H1 (cell line): ENCODE data around the gene MMP20. TPM values are rescaled to one million over a fixed set of nuclear protein-coding genes. Genes with fewer than 3 reads are reported as not detected.

Source experiments
- CTCF ChIA-PET: fragments of 300-600 bp; sonication (Branson Sonifier 250); formaldehyde crosslinking; loops from one replicate; lab custom pipeline; 2021; ENCODE audit not compliant: partially characterized antibody; lab: Charles Lee
- POLR2A ChIA-PET: fragments of 300-600 bp; sonication (Branson Sonifier 250); formaldehyde crosslinking; loops from one replicate; lab custom pipeline; 2021; ENCODE audit warnings: inconsistent platforms; ENCODE audit not compliant: partially characterized antibody; lab: Charles Lee
- DNase-seq, 2 experiments: peaks; one replicate each; pipeline versions ENCODE4 v3.0.0 to v3.0.0-alpha.2; 2010 to 2022; ENCODE audit warnings: low spot score in 2 of 2, low read depth in 1 of 2, mixed read lengths in 1 of 2
- FAIRE-seq: peaks from 2 replicates; lab custom pipeline; 2011; peaks lifted over from hg19 to GRCh38; lab: Jason Lieb, UNC
- H2AFZ ChIP-seq: 2 replicates; pipeline ENCODE4 v1.8.1; 2012; ENCODE audit warnings: low read length, inconsistent platforms
- H2AK5ac ChIP-seq: 2 replicates; pipeline ENCODE4 v1.6.1; 2013; ENCODE audit warnings: low read depth, low read length
- H2BK120ac ChIP-seq: replicated peaks from 2 replicates; pipeline ENCODE3; 2013; ENCODE audit warnings: low read depth, low read length, inconsistent platforms
- H2BK12ac ChIP-seq: 2 replicates; pipeline ENCODE4 v1.6.1; 2013; ENCODE audit warnings: low read depth, low read length
- H2BK15ac ChIP-seq: 2 replicates; pipeline ENCODE4 v1.6.1; 2013; ENCODE audit warnings: low read length
- H2BK20ac ChIP-seq: 2 replicates; pipeline ENCODE4 v1.6.1; 2013; ENCODE audit warnings: low read length
- H2BK5ac ChIP-seq: 2 replicates; pipeline ENCODE4 v1.6.1; 2013; ENCODE audit warnings: low read depth, low read length
- H3K14ac ChIP-seq: 2 replicates; pipeline ENCODE4 v1.6.1; 2013; ENCODE audit warnings: inconsistent platforms; ENCODE audit not compliant: insufficient read length
- H3K18ac ChIP-seq: 2 replicates; pipeline ENCODE4 v1.6.1; 2013; ENCODE audit warnings: low read length; ENCODE audit errors: extremely low read depth
- H3K23ac ChIP-seq: 2 replicates; pipeline ENCODE4 v1.6.1; 2013; ENCODE audit warnings: inconsistent platforms; ENCODE audit not compliant: insufficient read length
- H3K23me2 ChIP-seq: 2 replicates; pipeline ENCODE4 v1.6.1; 2013; ENCODE audit warnings: low read depth, low read length
- H3K27ac ChIP-seq: 2 replicates; pipeline ENCODE4 v1.6.1; 2011; ENCODE audit warnings: low read depth, low read length, inconsistent platforms
- H3K27me3 ChIP-seq, 4 experiments: replicated peaks in 1 of 4; 1 replicate in 1 of 4; 2 replicates in 3 of 4; pipeline versions ENCODE4 v1.6.1 to v1.8.1; 2011 to 2013; ENCODE audit warnings: low read length in 3 of 4, mild to moderate bottlenecking in 3 of 4, inconsistent platforms in 2 of 4, mixed read lengths in 2 of 4, moderate library complexity in 1 of 4; ENCODE audit not compliant: control insufficient read depth in 3 of 4, insufficient read depth in 3 of 4; ENCODE audit errors: extremely low read depth in 1 of 4
- H3K36me3 ChIP-seq, 4 experiments: 2 replicates each; pipeline versions ENCODE4 v1.6.1 to v1.8.1; 2011 to 2013; ENCODE audit warnings: mild to moderate bottlenecking in 4 of 4, low read length in 3 of 4, moderate library complexity in 2 of 4, control low read depth in 1 of 4, inconsistent platforms in 1 of 4; ENCODE audit not compliant: insufficient read depth in 4 of 4, control insufficient read depth in 2 of 4
- H3K4ac ChIP-seq: replicated peaks from 2 replicates; pipeline ENCODE3; 2013; ENCODE audit warnings: low read length, low read depth, mixed read lengths, inconsistent platforms; ENCODE audit not compliant: insufficient read length
- H3K4me1 ChIP-seq, 4 experiments: replicated peaks in 1 of 4; 1 replicate in 1 of 4; 2 replicates in 3 of 4; pipeline versions ENCODE4 v1.6.1 to v1.8.1; 2011 to 2013; ENCODE audit warnings: low read length in 3 of 4, inconsistent platforms in 2 of 4, mixed read lengths in 1 of 4; ENCODE audit not compliant: insufficient read depth in 4 of 4, control insufficient read depth in 3 of 4
- H3K4me2 ChIP-seq, 2 experiments: 2 replicates each; pipeline versions ENCODE4 v1.6.1 to v1.8.1; 2011 to 2013; ENCODE audit warnings: low read depth in 2 of 2, low read length in 2 of 2, control low read depth in 1 of 2, inconsistent platforms in 1 of 2, mild to moderate bottlenecking in 1 of 2; ENCODE audit not compliant: insufficient read depth in 1 of 2
- H3K4me3 ChIP-seq, 4 experiments: fragments of 200-600, 300-600 bp in 1 of 4; sonication (generic), shearing (Covaris generic), sonication (Bioruptor Twin) in 1 of 4; 2 replicates each; pipeline versions ENCODE4 v1.5.1 to v1.8.1; 2011 to 2016; ENCODE audit warnings: low read length in 4 of 4, low read depth in 3 of 4, control low read depth in 2 of 4, inconsistent platforms in 2 of 4, mild to moderate bottlenecking in 2 of 4, mixed read lengths in 1 of 4, moderate library complexity in 1 of 4; ENCODE audit not compliant: insufficient read depth in 2 of 4; ENCODE audit errors: extremely low read depth in 1 of 4
- H3K56ac ChIP-seq: replicated peaks from 2 replicates; pipeline ENCODE3; 2013; ENCODE audit warnings: low read depth, mild to moderate bottlenecking, mixed read lengths, low read length, inconsistent platforms; ENCODE audit not compliant: insufficient read length
- H3K79me1 ChIP-seq: 2 replicates; pipeline ENCODE4 v1.6.1; 2013; ENCODE audit warnings: low read depth, low read length, control low read depth
- H3K79me2 ChIP-seq, 2 experiments: 2 replicates each; pipeline versions ENCODE4 v1.6.1 to v1.8.1; 2012 to 2013; ENCODE audit warnings: low read length in 2 of 2, mild to moderate bottlenecking in 2 of 2, inconsistent platforms in 1 of 2; ENCODE audit not compliant: insufficient read depth in 2 of 2, control insufficient read depth in 1 of 2
- H3K9ac ChIP-seq, 4 experiments: replicated peaks in 1 of 4; 1 replicate in 1 of 4; 2 replicates in 3 of 4; pipeline versions ENCODE4 v1.6.1 to v1.8.1; 2011 to 2013; ENCODE audit warnings: low read depth in 3 of 4, low read length in 3 of 4, control low read depth in 2 of 4, mild to moderate bottlenecking in 2 of 4, moderate library complexity in 2 of 4, inconsistent platforms in 1 of 4; ENCODE audit errors: extremely low read depth in 1 of 4
- H3K9me3 ChIP-seq, 2 experiments: 2 replicates each; pipeline versions ENCODE4 v1.6.1 to v1.8.1; 2012 to 2013; ENCODE audit warnings: mild to moderate bottlenecking in 2 of 2, moderate library complexity in 2 of 2, control low read depth in 1 of 2, inconsistent platforms in 1 of 2, low read depth in 1 of 2, low read length in 1 of 2, mixed read lengths in 1 of 2; ENCODE audit not compliant: insufficient read depth in 2 of 2
- H4K20me1 ChIP-seq, 2 experiments: replicated peaks in 1 of 2; 2 replicates each; pipeline versions ENCODE3 to v1.8.1; 2011 to 2013; ENCODE audit warnings: inconsistent platforms in 2 of 2, low read length in 2 of 2, mild to moderate bottlenecking in 1 of 2; ENCODE audit not compliant: insufficient read depth in 2 of 2, control insufficient read depth in 1 of 2
- H4K5ac ChIP-seq: 2 replicates; pipeline ENCODE4 v1.6.1; 2013; ENCODE audit warnings: low read length, low read depth, mixed read lengths, inconsistent platforms; ENCODE audit not compliant: insufficient read length
- H4K8ac ChIP-seq: 2 replicates; pipeline ENCODE4 v1.8.0; 2013; ENCODE audit warnings: mild to moderate bottlenecking, moderate library complexity, low read length, inconsistent platforms; ENCODE audit not compliant: insufficient read depth; ENCODE audit errors: extremely low read depth
- H4K91ac ChIP-seq: replicated peaks from 2 replicates; pipeline ENCODE3; 2013; ENCODE audit warnings: low read length, mixed read lengths, inconsistent platforms; ENCODE audit not compliant: insufficient read length
- BACH1 ChIP-seq: IDR thresholded peaks from 2 replicates; pipeline ENCODE4 v1.6.1; 2012; ENCODE audit warnings: low read length, improper control_type of control experiment
- BCL11A ChIP-seq, 2 experiments: IDR thresholded peaks; one replicate each; pipeline ENCODE4 v1.6.1; 2011; ENCODE audit warnings: low read depth in 2 of 2, low read length in 2 of 2, mild to moderate bottlenecking in 2 of 2
- JUND ChIP-seq: IDR thresholded peaks from 2 replicates; pipeline ENCODE4 v1.6.1; 2011; ENCODE audit warnings: mild to moderate bottlenecking, improper control_type of control experiment, low read length
- POU5F1 ChIP-seq: IDR thresholded peaks from 2 replicates; pipeline ENCODE4 v1.6.1; 2011; ENCODE audit warnings: low read depth, mild to moderate bottlenecking, low read length, moderate library complexity
- TCF12 ChIP-seq: IDR thresholded peaks from 2 replicates; pipeline ENCODE4 v1.6.1; 2011; ENCODE audit warnings: low read depth, mild to moderate bottlenecking, low read length
- WGBS, 2 experiments: shearing (Covaris generic) in 1 of 2; methylation state at CpG; one replicate each; pipeline versions ENCODE4 v1.1.6 to v1.1.7; 2013 to 2015; ENCODE audit warnings: low lambda C conversion rate in 2 of 2, mixed read lengths in 2 of 2, inconsistent platforms in 1 of 2, low coverage in 1 of 2, missing lambda C conversion rate in 1 of 2; ENCODE audit not compliant: insufficient replicate concordance in 2 of 2, insufficient coverage in 1 of 2, insufficient read length in 1 of 2; ENCODE audit errors: extremely low coverage in 1 of 2, missing lambda C conversion rate in 1 of 2; 5-methylcytosine and 5-hydroxymethylcytosine counted together
- polyA plus RNA-seq, 7 experiments: library from polyadenylated mRNA; depleted of rRNA in 3 of 7; stranded (reverse) in 5 of 7; unstranded in 2 of 7; fragments of >200 nt in 5 of 7; fragments of 200-250 nt in 2 of 7; gene quantifications; 1 replicate in 5 of 7; 2 replicates in 1 of 7; 4 replicates in 1 of 7; pipeline versions ENCODE4 v1.2.1 to v1.2.3, GENCODE V29; 2011 to 2013; ENCODE audit warnings: missing spikeins in 2 of 7, mixed read lengths in 2 of 7
- total RNA-seq: library from RNA; stranded (reverse); fragmentation: NEBNext Ultra II Directional; extraction: Animal tissue kit (Norgen Biotek cat#: 25700); gene quantifications from 2 replicates; pipeline ENCODE4 v1.2.1, GENCODE V29; 2021
- TF ChIP-seq, protein P1 (sequence below): IDR thresholded peaks from 2 replicates; pipeline ENCODE4 v1.6.1; 2012; ENCODE audit warnings: low read length, inconsistent platforms

MMP20 gene
- total and polyA plus RNA-seq, 2 of the 8 experiments (the other 6 are each of a cell fraction or from before 2014, with no cell fraction given): not detected

DNA sequence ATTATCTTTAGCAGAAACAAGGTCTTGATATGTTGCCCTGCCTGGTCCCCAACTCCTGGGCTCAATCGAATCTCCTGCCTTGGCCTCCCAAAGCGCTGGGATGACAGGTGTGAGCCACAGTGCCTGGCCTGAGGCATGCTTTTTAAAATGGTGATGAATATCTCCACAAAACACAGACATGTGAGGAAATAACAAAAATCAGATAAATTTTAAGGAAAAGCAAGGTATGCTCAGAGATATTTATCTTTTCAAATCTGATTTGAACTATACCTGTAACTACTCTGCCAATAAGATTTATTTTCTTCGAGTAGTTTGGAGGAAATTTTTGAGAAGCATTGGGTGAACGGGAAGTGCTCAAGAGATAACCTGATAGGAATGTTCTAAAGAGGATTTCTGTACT is 35.9 kb upstream of the MMP20 start:
- no peak overlapping the region for H2BK20ac ChIP-seq
- no peak for DNase-seq
- no peaks in the 10 kb centered on the region for H4K20me1 ChIP-seq
- no peak overlapping the region for H2BK15ac ChIP-seq
- 92% methylated on average over 4 of the region's 4 CpGs; no CpG with 5 or more reads in 1 of the 2 experiments for WGBS, 2 experiments
- no peaks in the 10 kb centered on the region for H3K9me3 ChIP-seq
- TF ChIP-seq POU5F1 (no peak), JUND (no peak), TCF12 (no peak), BCL11A (IDR thresholded peaks at IDR 0.05; ENCODE audit: low read depth in 2 of 2, low read length in 2 of 2) (no peak), BACH1 (no peak)
- TF ChIP-seq, protein P1, sequence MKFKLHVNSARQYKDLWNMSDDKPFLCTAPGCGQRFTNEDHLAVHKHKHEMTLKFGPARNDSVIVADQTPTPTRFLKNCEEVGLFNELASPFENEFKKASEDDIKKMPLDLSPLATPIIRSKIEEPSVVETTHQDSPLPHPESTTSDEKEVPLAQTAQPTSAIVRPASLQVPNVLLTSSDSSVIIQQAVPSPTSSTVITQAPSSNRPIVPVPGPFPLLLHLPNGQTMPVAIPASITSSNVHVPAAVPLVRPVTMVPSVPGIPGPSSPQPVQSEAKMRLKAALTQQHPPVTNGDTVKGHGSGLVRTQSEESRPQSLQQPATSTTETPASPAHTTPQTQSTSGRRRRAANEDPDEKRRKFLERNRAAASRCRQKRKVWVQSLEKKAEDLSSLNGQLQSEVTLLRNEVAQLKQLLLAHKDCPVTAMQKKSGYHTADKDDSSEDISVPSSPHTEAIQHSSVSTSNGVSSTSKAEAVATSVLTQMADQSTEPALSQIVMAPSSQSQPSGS: no peak
- H4K91ac ChIP-seq: no peak overlapping the region
- H3K14ac ChIP-seq: no peak overlapping the region
- no peak overlapping the region for H4K5ac ChIP-seq
- H4K8ac ChIP-seq: no peak overlapping the region
- no peak overlapping the region for H2AK5ac ChIP-seq
- H3K27me3 ChIP-seq: no peaks in the 10 kb centered on the region
- H3K23ac ChIP-seq: no peak overlapping the region
- no peak overlapping the region for H2BK120ac ChIP-seq
- no peak overlapping the region for H3K27ac ChIP-seq
- no peak overlapping the region for H3K4me3 ChIP-seq
- H2BK5ac ChIP-seq: no peak overlapping the region
- no peaks in the 10 kb centered on the region for H3K79me2 ChIP-seq
- no peak overlapping the region for H3K4me2 ChIP-seq
- H3K9ac ChIP-seq: no peak overlapping the region
- ChIA-PET POLR2A (no interaction called here), CTCF (interaction anchor here (0.6 to 1.5 kb wide), 8 partner anchors 15 to 782 kb away, joined by 3 to 5 read pairs (median 3); no protein-coding TSS in a partner anchor)
- no peak overlapping the region for H3K56ac ChIP-seq
- H3K79me1 ChIP-seq: no peaks in the 10 kb centered on the region
- H3K4me1 ChIP-seq: peaks cover 0 to 3% (median 0%) of the 10 kb centered on the region in 4 experiments; a peak in 1 of 7 replicates
- FAIRE-seq: no peak
- no peak overlapping the region for H2AFZ ChIP-seq
- no peaks in the 10 kb centered on the region for H3K23me2 ChIP-seq
- no peak overlapping the region for H3K18ac ChIP-seq
- no peak overlapping the region for H3K4ac ChIP-seq
- no peaks in the 10 kb centered on the region; a peak in 1 of 8 replicates for H3K36me3 ChIP-seq
- H2BK12ac ChIP-seq: no peak overlapping the region
